HG03025 (cell line): Measurements from ENCODE around the gene ATG2A.

Experiments
- ATAC-seq: cut with Tn5 transposase; IDR thresholded peaks from one replicate; pipeline ENCODE4 v1.9.1; 2021; ENCODE audit warnings: mild to moderate bottlenecking, moderate library complexity; ENCODE audit not compliant: unreplicated experiment, low FRiP score

Gene ATG2A

GRCh38 chr11:64916775-64917662 lies at the start of gene ATG2A:
TSS of gene ATG2A (minus strand) at chr11:64917209. CDS start at chr11:64917135, 74 bp downstream.
- peak; percentile 95 for ATAC-seq

- no peak for ATAC-seq
These were observed 46.1 kb upstream of the ATG2A start for GRCh38 chr11:64963072-64963631.

GRCh38 chr11:64960719-64961118 lies 43.7 kb upstream of the ATG2A start:
- no peak for ATAC-seq

GRCh38 chr11:64959498-64959897 lies 42.5 kb upstream of the ATG2A start:
- ATAC-seq, result no peak

GRCh38 chr11:64954201-64954600 lies 37.2 kb upstream of the ATG2A start:
- no peak for ATAC-seq

- ATAC-seq, result no peak
These were observed 34.5 kb upstream of the ATG2A start for GRCh38 chr11:64951529-64951928.

- ATAC-seq, result no peak
These were observed 30.3 kb upstream of the ATG2A start for GRCh38 chr11:64947208-64947814.

- no peak for ATAC-seq
These were observed 19.5 kb upstream of the ATG2A start for GRCh38 chr11:64936539-64936938.

GRCh38 chr11:64935359-64936081 lies 18.5 kb upstream of the ATG2A start, which contains the start of gene GPHA2:
TSS of gene GPHA2 (minus strand) at chr11:64935893. CDS start at chr11:64935460, 433 bp downstream.
- no peak for ATAC-seq

GRCh38 chr11:64934682-64935358 lies 17.8 kb upstream of the ATG2A start:
- ATAC-seq, result no peak

- ATAC-seq, result no peak
These were observed 17.1 kb upstream of the ATG2A start for GRCh38 chr11:64933935-64934681.

- ATAC-seq, result no peak
These were observed 16.4 kb upstream of the ATG2A start for GRCh38 chr11:64933213-64933934.

GRCh38 chr11:64932324-64932723 lies 15.3 kb upstream of the ATG2A start:
- ATAC-seq, result no peak

- ATAC-seq, result no peak
These were observed 14.3 kb upstream of the ATG2A start for GRCh38 chr11:64931290-64931689.

- ATAC-seq, result no peak
These were observed 13.3 kb upstream of the ATG2A start for GRCh38 chr11:64930340-64930739.

- ATAC-seq, result no peak
These were observed 12.6 kb upstream of the ATG2A start for GRCh38 chr11:64929625-64930024.

GRCh38 chr11:64928957-64929356 lies 11.9 kb upstream of the ATG2A start:
- ATAC-seq, result no peak

GRCh38 chr11:64926689-64927088 lies 9.7 kb upstream of the ATG2A start:
- no peak for ATAC-seq
